ENCODE data around the gene DLG2.
"Not testable (repeated sequence)": the region's sequence is repeated elsewhere in the genome, so short reads cannot be mapped to it uniquely, and the experiment has no call there.

DLG2 gene

DNA sequence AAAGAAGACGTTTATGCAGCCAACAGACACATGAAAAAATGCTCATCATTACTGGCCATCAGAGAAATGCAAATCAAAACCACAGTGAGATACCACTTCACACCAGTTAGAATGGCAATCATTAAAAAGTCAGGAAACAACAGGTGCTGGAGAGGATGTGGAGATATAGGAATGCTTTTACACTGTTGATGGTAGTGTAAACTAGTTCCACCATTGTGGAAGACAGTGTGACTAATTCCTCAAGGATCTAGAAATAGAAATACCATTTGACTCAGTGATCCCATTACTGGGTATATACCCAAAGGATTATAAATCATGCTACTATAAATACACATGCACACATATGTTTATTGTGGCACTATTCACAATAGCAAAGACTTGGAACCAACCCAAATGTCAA lies 786.9 kb downstream of the DLG2 start:
- not testable (repeated sequence) for DNase-seq (ENCODE audit: low spot score)

DNA sequence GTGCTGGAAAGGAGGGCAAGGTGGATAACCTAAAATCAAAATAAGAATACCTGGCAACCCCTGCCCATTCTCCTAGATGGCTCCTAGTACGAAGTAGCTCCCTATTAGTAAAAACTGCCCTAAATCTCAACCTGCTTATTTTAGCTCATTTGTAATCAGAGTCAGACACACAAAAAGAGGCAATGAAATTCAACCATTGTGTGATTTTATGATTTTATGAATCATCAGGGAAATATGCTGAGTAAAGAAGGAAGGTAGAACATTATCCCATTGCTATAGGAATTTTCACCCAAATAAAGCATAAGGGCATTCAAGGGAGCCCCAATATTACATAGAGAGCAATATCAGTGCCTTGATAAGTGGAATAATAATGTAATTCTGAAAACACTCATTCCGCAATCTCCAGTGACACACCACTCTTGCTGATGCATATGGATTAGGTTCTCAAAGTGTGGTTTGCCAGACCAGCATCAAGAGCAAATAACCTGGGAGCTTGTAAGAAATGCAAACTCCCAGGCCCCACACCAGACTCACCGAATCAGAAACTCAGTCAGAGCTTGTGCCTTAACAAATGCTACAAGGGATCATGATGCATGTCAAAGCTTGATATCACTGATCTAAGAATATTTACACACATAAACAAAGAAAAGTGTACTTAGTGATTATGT lies 789.6 kb downstream of the DLG2 start:
- no peak for DNase-seq (ENCODE audit: low spot score)

DNA sequence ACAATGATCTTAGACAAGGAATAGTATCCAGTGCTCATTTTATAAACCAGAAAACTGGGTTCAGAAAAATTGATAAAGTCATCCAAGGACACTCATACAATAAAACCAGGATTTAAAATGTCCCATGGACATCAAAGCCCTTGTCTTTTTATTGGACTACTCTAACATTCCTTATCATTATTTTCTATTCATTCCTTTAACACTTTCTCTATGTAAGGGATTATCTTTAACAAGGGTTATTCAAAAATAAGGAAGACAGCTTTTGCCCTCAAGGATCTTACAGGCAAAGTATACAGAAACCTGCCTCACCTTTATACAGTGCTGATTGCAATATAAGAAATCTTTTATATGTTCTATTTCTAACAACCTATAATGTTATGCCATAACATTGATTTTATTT lies 790.8 kb downstream of the DLG2 start:
- no peak for DNase-seq (ENCODE audit: low spot score)

DNA sequence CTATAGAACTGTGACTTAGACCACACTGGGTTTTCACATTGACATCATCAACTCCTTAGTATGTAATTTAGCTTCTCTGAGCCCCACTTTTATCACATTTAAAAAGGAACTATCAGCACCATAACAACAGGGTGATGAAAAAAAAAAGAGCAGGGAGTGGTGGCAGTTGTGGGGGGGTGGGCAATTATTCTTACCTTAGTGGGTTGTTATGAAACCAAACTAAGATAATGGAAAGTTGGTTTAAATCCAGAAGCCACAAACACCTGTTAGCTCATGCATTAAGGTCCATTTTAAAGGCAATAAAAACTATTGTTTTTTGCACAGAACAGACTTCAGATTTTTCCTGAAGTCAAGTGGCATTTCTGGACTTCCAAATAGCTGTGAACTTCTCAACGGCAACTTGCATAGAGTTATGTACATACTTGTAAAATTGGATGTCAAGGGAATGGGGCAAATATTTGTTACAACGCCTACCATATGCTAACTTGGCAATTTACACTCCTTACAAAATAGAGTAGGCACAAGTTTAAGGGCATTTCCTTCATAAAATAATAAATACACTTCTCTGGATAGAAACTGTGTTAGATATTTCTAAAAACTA lies 793.6 kb downstream of the DLG2 start:
- no peak for DNase-seq (ENCODE audit: low spot score)

DNA sequence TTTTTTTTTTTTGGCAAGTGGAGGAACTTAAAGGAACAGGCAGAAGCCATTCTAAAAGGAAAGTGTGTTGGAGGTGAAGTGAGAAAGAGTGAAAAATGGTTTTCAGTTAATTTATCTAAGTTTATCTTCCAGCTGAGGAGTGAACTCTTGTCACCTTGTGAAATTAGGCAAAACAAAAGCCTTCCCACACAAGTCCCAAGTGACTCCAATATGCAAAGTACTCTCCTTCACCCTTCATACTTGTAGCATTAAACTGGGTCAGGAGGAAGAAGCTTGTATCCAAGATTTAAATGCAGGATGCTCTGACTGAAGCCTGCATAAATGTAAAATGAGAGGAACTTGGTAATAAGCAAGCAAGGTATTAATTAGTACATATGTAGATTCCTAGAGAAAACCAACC lies 796.8 kb downstream of the DLG2 start:
- DNase-seq (ENCODE audit: low spot score): no peak

DNA sequence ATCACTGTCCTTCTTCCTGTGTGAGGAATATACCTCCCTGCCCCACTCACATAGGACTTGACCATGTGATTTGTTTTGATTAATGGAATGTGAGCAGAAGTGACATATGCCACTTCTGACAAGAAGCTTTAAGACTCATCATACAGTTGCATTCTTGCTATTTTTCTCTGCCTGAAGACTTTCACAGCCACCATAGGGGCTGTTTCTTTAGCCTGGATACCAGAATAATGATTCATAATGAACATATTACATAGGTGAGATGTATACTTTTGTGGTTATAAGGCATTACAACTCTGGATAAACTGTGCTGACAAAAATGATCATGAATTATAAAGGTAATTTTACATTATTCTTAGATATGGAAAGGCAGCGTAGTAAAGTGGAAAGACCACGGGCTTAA lies 798.0 kb downstream of the DLG2 start:
- no peak for DNase-seq (ENCODE audit: low spot score)

DNA sequence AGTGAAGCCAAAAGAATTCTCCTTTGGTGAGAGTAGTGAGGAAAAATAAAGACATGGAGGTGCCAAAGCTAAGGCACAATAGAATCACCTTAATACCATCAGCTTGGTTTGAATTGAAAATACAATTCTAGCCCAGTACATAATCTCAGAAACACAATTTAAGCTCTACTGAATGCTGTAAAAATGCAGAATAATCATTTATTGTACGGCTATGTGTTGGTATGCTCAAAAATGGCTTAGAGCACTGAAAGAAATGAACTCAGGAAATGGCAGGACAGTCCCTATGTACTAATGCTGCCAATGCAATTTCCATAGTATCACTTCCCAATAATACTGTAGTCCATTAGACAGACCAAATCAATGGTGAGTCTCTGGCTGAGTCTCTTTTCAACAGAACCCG lies 798.5 kb downstream of the DLG2 start:
- no peak for DNase-seq (ENCODE audit: low spot score)

DNA sequence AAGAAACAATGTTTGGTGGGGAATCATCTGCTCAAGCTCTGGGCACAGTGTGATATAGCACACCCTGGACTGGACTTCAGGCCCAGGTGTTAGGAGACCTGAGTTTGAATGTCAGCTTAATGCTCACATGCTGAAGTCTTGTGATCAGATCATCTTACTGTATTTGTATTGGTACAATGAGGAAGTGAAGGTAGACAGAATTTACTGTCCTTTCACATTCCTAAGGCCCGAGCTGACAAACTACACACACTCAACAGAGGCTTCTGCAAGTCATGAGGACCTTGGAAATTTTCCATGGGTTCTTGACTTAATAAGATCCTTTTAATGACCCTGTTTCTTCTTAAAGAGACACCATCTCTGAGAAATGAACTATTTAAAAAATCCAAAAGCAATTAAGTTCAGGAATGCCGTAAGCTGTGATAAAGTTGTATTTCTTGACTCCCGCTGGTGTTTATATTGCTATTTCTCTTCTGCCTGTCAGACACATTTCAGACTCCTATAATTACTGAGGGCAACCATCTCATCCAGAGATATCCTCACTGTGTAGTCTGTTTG lies 802.0 kb downstream of the DLG2 start:
- DNase-seq (ENCODE audit: low spot score): no peak

DNA sequence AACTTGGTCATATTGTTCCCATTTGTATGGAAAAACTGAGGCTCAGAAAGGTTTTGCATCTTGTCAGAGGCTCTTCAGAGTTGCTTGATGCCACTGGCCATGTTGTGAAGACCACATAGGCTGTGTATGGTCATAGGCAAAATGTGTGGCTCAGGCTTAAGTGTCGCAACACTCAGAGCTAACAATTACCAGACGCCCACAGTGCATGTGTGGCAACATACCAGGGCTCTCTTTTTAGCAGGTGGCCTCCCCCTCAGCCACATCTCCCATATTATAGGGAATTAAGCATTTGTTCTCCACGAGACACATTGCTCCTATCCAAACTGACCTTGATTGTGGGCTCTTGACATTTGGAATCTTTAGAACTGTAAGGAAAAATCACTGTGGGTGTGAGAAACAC lies 802.5 kb downstream of the DLG2 start:
- no peak for DNase-seq (ENCODE audit: low spot score)

DNA sequence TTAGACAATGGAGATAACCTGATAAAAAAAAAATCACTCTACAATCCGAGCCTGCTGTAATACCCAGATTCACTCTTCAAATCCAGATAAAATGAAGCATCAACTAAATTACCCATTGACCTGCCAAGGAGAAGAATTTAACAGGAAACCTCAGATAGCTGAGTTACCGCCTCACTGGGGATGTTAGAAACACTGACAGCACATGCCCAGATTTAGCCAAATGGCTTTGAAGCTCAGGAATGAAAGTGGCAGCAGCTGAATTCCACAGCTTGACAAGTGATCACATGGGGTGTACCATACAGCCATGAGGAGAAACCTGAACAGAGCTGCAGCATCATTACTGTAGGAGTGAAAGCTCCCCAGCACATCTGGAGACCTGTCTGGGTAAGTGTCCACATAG lies 807.6 kb downstream of the DLG2 start:
- DNase-seq (ENCODE audit: low spot score): no peak

DNA sequence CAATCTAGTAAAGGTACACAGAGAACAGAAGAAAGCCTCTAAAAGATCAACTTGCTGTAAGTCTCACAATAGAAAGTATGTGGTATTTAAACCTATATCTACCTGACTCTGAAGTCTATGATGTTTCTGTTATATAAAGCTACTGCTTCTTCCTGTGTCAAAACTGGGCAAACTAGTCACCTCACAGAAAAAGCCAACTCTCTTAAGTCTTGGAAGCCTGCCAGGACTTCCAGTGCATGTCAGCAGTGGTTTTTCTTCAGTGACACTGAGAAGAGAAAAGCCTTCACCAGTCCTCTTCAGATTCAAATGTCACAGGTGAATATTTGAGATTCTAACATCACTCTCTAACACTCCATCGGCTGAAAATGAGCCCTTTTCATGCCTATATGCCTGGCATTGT lies 808.0 kb downstream of the DLG2 start:
- no peak for DNase-seq (ENCODE audit: low spot score)

DNA sequence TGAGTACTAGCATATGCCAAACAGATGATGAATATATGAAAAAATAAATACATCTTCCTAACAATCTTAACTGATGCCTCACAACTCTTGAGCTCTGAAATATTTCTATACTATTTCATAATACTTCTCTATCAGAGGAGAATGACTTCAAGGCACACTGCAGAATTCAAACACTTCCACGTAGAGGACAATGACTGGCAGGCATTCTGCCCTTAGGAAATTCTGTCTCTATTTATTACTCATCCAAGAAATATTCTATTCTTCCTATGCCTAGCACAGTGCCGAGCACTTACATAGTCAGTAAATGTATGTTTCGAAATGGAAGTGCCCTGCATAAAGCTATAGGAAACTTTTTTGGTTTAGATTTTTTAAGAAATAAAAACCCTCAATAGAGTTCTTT lies 809.1 kb downstream of the DLG2 start:
- DNase-seq (ENCODE audit: low spot score): no peak

DNA sequence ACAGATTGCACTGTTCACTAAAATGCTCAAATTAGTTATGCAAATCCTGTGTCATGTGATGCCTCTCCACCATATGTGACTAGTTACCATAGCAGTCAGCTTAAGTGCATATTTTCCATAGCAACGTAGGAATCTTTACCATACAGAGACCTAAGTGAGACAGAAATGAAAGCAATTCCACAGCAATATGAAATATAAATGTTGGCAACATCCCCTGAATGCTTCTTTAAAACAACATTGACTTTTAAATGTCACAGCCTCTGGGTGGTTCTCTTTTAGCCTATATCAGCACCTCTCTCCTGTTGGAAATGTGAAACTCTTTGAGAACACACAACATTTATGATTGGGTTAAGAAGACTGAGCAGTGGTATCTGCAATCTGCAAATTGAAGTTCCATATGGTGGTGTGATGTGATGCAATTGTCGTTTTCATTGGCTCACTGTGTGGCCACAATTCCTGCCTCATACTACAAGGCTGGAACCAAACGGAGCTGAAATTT lies 814.6 kb downstream of the DLG2 start:
- DNase-seq (ENCODE audit: low spot score): no peak

DNA sequence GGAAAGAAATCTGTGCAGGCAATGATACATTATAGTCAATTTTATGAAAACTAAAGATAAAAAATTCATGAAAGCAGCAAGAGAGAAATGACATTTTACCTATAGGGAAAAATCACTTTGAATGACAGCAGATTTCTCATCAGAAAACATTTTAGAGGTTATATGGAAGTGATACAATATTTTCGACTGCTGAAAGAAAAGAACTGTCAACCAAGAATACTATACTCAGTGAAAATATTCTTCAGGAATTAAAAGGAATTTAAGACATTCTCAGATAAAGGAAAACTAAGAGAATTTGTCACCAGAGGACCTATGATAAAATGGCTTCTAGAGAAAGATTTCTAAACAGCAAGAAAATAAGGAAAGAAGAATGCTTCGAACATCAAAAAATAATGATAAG lies 820.8 kb downstream of the DLG2 start:
- DNase-seq (ENCODE audit: low spot score): no peak

DNA sequence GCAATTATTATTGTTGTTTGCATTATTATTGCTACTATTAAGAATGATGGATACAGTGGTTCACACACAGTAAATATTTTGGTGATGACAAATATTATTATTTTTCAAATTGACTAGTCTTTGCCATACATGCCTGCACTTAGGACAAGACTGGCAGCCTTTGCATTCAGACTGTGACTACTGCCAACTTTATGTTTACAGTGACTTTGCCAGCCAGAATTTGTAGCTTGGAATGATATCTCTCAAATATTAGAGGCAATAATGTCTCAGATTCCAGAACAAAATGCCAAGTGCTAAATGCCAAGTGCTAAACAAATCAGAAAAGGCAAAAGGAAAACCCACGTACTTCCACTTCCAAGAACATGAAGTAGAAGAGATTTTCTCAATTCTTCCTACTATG lies 823.1 kb downstream of the DLG2 start:
- no peak for DNase-seq (ENCODE audit: low spot score)

DNA sequence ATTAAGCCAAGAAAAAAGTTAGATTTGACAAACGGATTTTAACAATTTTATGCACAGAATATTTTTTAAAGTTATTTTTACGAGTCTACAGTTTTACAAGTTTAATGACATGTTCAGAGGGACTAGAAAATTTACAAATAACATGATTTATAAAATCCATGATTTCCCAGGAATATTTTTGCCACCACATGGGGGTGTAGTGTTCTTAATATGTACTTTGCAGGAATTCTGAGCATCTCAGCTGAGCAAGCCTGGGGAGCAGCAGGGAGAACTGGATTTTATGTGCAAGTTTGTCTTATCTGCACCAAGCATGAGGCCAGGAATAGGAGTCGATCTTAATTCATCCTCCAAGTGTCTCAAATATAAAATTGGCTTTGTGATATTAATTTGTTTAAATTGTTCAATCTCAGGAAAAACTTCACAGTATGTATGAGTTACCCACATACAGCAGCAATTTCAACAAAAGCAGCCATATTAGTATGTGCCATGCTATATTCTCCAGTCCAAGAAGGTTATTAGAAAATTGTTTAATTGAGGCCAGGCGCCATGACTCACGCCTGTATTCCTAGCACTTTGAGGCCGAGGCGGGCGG lies 826.3 kb downstream of the DLG2 start:
- peak; percentile 35 for DNase-seq (ENCODE audit: low spot score)

DNA sequence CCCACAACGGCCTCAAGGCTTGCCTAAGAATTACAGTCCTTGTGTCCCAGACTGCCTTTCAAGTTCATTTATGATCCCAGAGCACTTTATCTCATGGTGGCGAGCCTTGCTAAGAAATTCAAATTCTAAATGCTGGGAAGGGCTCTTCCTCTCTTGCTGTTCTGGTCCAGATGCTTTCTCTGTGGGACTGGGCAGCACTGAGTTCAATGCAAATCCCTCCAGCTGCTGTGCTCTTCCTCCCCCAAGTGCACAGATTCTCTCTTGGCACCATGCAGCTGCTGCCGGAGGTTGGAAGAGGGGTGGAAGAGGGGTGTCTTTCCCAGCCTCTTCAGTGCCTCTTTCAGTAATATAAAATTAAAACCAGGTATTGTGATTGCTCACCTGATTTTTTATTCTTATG lies 828.0 kb downstream of the DLG2 start:
- DNase-seq (ENCODE audit: low spot score): no peak

DNA sequence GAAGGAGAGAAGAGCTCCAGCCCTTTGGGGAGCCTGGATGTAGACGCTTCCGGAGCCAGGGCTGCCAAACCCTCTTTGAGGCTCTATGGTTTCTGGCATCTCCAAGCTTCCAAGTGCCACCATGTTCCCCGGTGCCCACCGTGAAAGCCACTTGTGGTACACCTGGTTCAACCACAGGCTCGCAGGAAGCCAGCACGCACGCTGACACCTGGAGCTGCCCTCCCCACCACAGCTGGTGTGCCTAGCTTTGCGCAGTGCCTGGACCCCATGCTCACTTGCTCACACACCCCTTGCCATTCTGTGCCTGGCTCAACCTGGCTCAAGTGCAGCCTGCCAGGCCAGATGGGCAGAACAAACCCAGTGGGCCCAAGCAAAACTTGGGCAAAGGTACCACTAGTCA lies 831.4 kb downstream of the DLG2 start:
- no peak for DNase-seq (ENCODE audit: low spot score)

DNA sequence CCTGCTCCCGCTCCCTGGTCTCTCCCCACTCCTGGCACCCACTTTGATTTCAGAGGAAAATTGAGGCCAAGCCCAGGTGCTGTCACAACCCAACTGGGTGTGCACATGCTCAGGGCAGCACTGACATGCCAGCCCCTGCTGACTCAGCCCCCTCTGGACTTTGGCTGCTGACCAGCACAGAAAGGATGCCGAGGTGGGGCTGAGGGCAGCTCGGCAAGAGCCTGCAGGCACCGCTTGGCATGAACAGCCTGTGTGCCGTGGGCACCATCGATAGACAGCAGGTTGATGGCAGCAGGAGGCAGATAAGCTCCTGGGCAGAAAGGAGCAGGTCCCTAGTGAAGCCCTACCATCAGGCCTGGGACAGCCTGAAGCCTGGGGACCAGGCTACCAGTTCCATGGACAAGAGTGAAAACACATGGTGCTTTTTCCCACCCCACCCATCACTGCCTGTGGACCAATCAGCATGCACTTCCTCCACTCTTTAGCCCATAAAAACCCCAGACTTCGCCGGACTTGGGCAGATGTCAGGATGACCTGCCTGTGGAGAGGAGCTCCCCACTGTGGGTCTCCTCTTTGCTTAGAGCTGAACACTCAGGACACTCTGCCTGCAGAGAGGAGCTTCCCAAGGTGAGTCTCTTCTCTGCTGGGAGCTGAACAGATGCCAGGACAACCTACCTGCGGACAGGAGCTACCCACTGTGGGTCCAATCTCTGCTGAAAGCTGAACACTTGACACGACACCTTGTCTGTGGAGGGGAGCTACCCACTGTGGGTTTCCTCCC lies 832.3 kb downstream of the DLG2 start:
- no peak for DNase-seq (ENCODE audit: low spot score)

DNA sequence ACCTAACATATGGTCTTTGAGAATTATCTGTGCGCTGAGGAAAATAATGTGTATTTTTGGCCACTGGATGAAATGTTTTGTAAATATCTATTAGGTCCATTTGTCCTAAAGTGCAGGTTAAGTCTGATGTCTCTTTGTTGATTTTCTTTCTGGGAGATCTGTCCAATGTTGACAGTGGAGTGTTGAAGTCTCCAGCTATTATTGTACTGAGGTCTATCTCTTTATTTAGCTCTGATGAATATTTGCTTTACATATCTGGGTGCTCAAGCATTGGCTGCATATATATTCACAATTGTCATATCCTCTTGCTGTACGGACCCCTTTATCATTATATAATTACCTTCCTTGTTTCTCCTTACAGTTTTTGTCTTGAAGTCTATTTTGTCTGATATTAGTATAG lies 833.8 kb downstream of the DLG2 start:
- DNase-seq (ENCODE audit: low spot score): no peak

DNA sequence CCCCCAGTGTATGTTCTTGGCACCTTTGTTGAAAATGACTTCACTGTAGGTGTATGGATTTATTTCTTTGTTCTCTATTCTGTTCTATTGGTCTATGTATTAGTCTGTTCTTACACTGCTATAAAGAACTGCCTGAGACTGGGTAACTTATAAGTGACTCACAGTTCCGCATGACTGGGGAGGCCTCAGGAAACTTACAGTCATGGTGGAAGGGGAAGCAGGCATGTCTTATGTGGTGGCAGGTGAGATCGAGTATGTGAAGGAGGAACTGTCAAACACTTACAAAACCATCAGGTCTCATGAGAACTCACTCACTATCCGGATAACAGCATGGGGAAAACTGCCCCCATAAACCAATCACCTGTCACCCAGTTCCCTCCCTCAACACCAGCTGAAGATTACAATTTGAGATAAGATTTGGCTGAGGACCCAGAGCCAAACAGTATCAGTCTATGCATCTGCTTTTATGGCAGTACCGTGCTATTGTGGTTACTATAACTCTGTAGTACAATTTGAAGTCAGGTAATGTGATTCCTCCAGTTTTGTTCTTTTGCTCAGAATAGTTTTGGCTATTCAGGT lies 836.2 kb downstream of the DLG2 start:
- DNase-seq (ENCODE audit: low spot score): no peak

DNA sequence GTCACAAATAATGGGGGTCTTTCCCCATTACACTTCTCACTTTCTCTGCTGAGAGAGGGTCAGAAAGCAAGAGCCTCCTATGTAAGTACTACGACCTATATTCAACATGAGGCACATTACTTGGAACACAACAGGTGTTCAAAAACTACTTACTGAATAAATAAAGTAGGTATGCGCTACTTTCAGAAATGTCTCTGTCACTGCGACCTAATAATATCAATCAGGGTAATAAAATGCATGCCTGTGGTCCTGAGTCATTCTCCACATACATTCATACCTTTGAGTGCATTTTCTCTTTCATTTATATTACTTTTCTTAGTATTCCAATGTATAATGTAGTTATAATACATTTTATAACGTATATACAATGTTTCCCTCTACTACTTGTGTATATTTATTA lies 838.9 kb downstream of the DLG2 start:
- DNase-seq (ENCODE audit: low spot score): no peak

Data from SK-N-DZ (cell line).